GM19025 (cell line): ENCODE results near the gene BRSK1.

Experiments
- ATAC-seq: cut with Tn5 transposase; IDR thresholded peaks from one replicate; pipeline ENCODE4 v1.9.1; 2021; ENCODE audit warnings: mild to moderate bottlenecking, low read depth, moderate library complexity; ENCODE audit not compliant: unreplicated experiment

Gene BRSK1

DNA sequence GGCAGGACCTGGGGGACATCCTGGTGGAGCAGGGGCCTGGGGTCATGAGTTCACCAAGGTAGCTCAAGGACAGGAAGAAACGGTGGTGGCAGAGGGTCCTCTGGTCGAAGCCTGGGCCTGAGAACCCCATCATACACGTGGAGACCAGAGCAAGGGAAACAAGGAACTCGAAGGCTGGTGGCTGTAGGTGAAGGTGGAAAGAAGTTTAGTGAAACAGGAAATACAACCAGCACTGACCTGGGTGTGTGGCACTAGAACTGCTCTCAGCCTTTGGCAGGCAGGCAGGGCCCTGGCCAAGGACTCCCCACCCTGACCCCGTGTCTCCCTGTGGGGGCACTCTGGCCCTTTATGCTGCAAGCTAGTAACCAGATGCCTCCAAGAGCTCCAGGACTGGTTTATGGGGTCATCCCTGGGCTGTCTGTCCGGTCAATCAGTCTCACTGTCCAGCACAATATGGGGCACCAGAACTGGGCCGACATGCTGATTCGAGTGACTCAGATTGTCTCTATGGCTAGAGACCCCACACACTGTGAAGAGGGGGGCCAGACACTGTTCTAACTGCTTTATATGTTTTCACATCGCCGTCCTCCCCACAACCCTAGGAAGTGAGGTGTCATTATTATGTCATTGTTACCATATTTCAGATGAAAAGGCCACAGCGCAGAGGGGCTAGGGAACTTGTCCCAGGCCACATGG, 67.0 kb downstream of the BRSK1 start:
- no peak for ATAC-seq

DNA sequence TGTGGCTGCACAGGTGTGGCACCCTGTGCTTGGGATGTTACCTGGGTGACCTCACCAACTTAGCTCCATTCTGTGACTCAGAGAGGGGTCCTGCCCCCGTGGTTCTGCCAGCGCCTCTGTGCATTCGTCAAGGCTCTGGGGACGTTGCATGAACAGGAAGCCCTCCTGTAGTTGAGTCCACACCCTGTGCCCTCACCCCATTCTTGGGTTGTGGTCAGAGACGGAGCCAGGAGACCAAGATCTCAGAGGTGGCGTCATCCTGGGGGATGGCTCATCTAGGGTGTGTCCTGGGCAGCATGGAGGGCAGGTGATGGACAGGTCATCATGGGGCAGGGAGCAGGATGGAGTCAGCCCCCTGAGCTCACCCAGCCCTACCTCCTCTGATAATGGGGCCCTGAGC, 68.2 kb downstream of the BRSK1 start:
- no peak for ATAC-seq

DNA sequence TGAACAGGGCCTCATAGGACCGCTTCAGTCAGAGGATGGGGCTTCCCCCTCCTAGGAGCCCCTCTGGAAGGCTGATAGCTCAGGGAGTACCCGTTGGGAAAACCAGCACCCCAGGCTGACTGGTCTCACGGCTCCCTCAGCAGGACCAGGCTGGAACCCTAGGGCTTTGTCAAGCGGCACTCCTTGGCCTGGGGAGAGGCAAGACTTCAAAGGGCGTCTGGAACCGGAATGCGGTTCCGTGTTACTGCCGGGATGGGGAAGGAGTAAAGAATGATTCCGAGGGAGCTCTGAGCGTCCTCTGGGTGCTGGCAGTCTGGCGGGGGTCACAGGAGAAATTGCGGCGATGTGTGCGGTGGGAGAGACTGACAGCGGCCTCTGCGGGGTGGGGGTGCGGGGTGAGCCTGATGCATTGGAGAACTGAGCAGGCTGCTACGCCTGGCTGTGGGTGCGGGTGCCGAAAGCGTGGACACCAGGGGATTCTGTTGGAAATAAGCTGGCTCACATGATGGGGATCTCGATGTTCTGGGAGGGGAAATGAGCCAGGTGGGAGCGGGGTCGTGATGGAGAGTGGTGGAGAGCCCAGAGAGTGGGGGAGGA, 68.8 kb downstream of the BRSK1 start:
- no peak for ATAC-seq

DNA sequence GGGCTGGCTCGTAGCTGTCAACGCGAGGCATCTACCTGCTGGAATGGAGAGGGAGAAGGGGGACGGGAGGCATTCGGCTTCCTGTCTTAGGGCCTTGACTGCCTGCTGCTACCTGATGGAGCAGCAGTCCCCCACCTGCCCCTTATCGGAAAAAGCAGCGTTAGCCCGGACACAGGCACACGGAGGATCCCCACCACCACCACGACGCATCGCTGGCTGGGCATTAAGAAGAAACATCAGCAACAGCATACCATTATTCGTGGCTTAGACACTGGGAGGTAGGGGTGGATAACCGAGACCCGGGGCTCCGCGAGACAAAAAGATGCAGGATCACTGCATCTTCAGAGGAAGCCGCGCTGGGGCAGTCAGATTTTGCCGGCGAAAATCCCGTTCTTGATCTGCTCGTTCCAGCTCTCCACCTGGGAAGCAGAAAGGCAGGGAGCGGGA, 69.6 kb downstream of the BRSK1 start:
- no peak for ATAC-seq

DNA sequence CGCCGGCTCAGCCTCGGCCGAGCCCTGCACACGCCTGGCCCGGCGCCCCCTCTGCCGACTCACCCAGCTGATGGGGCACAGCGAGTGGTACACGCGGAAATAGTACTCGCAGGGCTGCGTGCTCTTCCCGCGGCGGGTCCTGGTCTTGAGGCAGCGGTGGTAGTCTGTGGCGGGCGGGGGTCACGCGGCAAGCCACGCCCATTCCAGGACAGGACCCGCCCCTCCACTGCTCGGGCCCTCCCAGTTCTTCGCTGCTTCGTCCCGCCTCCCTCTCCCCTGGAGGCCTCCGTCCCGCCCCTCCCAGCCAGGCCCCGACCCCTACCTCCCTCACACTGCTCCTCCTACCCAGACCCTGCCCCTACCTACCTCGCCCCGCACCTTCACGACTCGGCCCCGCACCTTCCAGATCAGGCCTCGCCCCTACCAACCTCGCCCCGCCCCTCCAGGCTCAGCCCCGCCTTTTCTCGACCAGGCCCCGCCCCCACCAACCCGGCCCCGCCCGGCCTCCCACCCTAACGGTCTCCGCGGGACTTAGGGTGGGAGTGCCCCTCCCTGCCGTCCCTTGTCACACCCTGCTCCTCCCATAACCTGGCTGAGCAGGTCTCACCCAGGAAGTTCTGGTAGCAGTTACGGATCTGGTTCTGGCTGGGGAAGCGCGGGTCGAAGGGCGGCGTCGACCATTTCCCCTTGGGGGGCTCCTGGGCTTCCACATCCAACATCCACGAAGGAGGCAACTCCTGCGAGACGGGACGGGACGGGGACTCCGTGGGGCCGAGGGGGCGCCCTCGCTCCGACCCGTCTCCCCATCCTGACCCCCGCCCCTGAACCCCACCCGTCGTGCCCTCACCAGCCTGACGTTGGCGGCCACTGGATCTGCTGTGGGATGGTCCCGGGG, 70.3 kb downstream of the BRSK1 start:
- ATAC-seq: no peak

DNA sequence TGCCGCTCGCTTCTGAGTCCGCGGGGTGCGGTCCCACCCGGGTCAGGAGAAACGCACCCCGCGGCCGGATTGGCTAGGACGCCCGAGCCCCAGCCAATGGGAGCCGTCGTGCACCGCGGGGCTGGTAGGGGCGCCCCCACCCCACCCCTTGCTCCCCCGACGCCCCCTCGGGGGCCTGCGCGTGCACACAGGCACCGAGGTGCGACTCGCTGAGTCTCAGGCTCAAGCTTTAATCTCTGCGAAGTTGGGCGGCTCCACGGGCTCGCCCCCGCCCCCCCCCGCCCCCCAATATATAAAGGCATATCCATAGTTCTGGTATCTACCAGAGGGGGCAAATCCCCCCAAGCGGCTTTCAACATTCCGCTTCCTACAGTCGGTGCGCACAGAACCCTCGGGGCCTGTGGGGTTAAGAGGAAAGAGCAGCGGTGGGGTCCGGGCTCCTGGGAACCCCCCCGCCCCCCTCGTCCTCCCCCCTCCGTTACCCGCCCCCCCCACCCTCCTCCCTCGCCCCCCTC, 71.0 kb downstream of the BRSK1 start, which contains the start of gene COX6B2:
Gene COX6B2 (minus strand): TSS at position 22 of the 515 bp plus-strand sequence. CDS start 198 bp downstream, outside the sequence.
- no peak for ATAC-seq

DNA sequence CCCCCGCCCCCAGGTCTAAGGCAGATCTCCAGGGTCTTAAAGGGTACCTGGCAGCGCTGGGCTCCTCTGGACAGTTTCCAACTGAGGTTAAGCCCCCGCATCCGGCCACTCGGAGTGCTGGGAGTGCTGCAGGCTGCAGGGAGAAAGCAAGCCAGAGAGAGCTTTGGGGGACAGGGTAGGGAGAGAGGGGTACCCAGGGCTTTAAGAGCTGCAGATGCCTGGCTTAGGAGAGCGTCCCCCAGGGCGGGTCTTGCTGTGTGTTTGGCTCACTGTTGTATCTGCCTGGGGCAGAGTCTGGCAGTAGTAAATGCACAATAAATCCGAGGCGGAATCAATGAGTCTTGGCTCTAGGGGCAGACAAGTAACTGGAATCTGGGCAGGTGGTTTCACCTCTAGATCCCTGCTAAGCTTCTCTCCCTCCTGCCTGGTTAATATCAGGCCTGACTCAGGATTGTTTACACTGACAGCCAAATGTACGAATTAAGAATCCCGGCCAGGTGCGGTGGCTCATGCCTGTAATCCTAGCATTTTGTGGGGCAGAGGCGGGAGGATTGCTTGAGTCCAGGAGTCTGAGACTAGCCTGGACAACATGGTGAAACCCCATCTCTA, 71.5 kb downstream of the BRSK1 start:
- ATAC-seq: no peak

DNA sequence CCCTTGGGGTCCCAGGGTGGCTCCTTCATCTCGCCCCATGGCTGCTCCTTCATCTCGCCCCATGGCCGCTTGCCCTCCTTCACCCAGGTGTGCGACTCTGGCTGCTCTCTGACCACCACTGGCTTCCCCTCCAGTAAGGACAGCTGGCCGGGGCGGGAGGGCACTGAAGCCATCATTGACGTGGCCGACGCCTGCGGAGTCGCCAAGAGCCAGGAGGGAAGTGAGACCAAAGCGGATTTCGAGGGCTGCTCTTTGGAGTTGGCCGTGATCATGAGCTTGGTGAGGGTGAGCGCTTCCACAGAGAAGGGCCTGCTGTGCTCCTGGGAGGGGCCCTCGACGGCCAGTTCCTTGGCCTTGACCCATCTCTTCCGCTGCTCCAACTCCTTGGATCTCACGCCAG, 74.7 kb downstream of the BRSK1 start:
- ATAC-seq: no peak

DNA sequence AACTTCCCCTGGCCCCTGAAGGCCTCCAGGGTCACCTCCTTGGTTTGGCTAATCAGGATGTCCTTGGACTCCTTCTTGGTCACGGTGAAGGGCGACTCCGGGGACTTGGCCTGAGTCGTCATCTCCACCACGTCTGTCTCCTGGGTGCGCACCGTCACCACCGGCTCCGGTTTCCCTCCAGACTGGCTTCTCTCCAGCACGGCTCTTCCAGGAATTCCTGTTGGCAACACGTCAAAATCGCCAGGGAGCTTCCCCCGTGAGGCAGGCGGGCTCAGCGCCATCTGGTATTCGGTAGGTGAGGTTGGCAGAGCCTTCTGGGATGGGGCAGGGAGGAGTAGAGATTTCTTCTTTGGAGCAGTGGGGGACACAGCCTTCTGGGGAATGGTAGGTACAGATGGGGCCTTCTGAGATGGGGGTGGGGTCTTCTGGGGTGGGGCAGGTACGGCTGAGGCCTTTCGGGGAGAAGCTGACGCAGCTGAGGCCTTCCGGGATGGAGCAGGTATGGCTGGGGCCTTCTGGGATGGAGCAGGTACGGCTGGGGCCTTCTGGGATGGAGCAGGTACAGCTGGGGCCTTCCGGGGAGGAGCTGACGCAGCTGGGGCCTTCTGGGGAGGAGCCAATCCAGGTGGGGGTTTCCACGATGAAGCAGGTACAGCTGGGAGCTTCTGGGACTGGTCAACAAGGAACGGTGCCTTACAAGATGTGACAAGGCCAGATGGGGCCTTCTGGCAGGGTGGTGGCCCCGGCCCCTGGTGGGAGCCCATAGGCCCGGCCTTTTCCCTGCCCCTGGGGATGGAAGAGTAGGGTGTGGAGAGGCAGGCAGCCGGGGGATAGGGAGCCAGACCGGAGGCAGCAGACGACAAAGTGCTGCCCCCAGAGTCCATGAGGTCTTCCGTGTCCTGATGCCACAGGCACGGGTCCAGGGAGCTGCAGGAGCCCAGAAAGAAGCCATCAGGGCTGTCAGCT, 75.4 kb downstream of the BRSK1 start:
- ATAC-seq: no peak

DNA sequence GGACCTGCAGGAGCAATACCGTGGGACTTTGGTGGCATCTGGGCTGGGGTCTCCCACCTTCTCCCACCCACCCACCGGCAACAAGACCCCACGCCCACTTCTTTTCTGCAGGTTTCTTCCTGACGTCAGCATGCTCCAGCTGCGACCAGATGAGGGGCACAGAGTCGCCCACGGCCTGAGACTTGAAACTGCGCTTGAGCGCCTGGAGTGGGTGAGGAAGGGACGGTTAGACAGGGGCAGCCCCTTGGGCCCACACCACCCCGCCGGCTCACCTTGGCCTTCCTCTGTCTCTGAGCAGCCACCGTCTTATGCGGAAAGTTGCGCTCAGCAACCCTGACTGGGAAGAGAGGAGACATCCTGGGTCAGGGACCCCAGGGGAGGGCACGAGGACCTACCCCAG, 77.1 kb downstream of the BRSK1 start:
- no peak for ATAC-seq
